A673 (cell line): ENCODE measurements around the gene TBC1D16. TPM values are rescaled to one million over a fixed set of nuclear protein-coding genes. Genes with fewer than 3 reads are reported as not detected.

Experiments used
- BruUV-seq: library from RNA; stranded (reverse); fragments of 400-500 nt; replicated peaks from 2 replicates; lab custom pipeline; 2021; lab: Mats Ljungman, UMichigan
- CTCF ChIA-PET: fragments of 300-600 bp; sonication (Branson Sonifier 250); formaldehyde crosslinking; loops from one replicate; lab custom pipeline; 2022; ENCODE audit warnings: antibody characterized with exemption; lab: Charles Lee
- POLR2A ChIA-PET: fragments of 300-600 bp; sonication (Branson Sonifier 250); formaldehyde crosslinking; loops from one replicate; lab custom pipeline; 2022; ENCODE audit warnings: antibody characterized with exemption; ENCODE audit not compliant: low non-redundant PET; lab: Charles Lee
- DNase-seq: peaks from one replicate; pipeline ENCODE4 v3.0.0-alpha.2; 2015; ENCODE audit warnings: low spot score
- H3K27ac ChIP-seq: fragments of 200-600 bp; sonication (generic); 2 replicates; pipeline ENCODE4 v1.5.1; 2016; ENCODE audit warnings: mixed run types, low read depth, mild to moderate bottlenecking, mixed read lengths, antibody characterized with exemption, low read length; ENCODE audit not compliant: poor library complexity, severe bottlenecking
- H3K27me3 ChIP-seq: fragments of 200-600 bp; sonication (generic); replicated peaks from 2 replicates; pipeline ENCODE4 v1.6.1; 2017; ENCODE audit warnings: mixed run types, low read depth, mild to moderate bottlenecking, mixed read lengths, antibody characterized with exemption, low read length; ENCODE audit not compliant: insufficient read depth, poor library complexity
- H3K36me3 ChIP-seq: fragments of 200-600 bp; sonication (generic); 2 replicates; pipeline ENCODE4 v1.6.1; 2016; ENCODE audit warnings: mixed run types, mild to moderate bottlenecking, mixed read lengths, antibody characterized with exemption, low read length; ENCODE audit not compliant: insufficient read depth, poor library complexity, severe bottlenecking
- H3K4me1 ChIP-seq: fragments of 200-600 bp; sonication (generic); 2 replicates; pipeline ENCODE4 v1.6.1; 2017; ENCODE audit warnings: mixed run types, mild to moderate bottlenecking, mixed read lengths, antibody characterized with exemption, low read length; ENCODE audit not compliant: insufficient read depth, poor library complexity, severe bottlenecking
- H3K4me3 ChIP-seq: fragments of 200-600 bp; sonication (generic); 2 replicates; pipeline ENCODE4 v1.5.1; 2016; ENCODE audit warnings: low read depth, mixed run types, mild to moderate bottlenecking, mixed read lengths, low read length; ENCODE audit not compliant: poor library complexity, severe bottlenecking
- H3K9me3 ChIP-seq: fragments of 200-600 bp; sonication (generic); 2 replicates; pipeline ENCODE4 v1.6.1; 2016; ENCODE audit warnings: mixed run types, low read depth, mild to moderate bottlenecking, mixed read lengths, antibody characterized with exemption, low read length; ENCODE audit not compliant: poor library complexity, severe bottlenecking
- CTCF ChIP-seq: fragments of 300-800, 200-600 bp; sonication (generic); conservative IDR thresholded peaks from 2 replicates; pipeline ENCODE4 v1.5.1; 2017; ENCODE audit warnings: low read depth, mild to moderate bottlenecking, antibody characterized with exemption, low read length, moderate library complexity, mixed read lengths
- EZH2 ChIP-seq: fragments of 200-600 bp; sonication (generic); IDR thresholded peaks from 2 replicates; pipeline ENCODE4 v1.6.1; 2017; ENCODE audit warnings: borderline replicate concordance, low read depth, mild to moderate bottlenecking, mixed read lengths, antibody characterized with exemption, low read length; ENCODE audit not compliant: poor library complexity, severe bottlenecking
- intact Hi-C: fragments of 100-400 bp; cut with micrococcal nuclease; formaldehyde crosslinking; loops from one replicate; pipeline ENCODE4 v1.10.0; 2022; ENCODE audit not compliant: unreplicated experiment
- total RNA-seq: library from RNA; stranded (reverse); gene quantifications from 2 replicates; pipeline ENCODE4 v1.2.3, GENCODE V29; 2021

TBC1D16 gene
- total RNA-seq, 1 experiment from 2014 or later: 49.1 TPM

GRCh38 chr17:80082403-80083135 is 46.9 kb upstream of the TBC1D16 start:
- no peaks in the 10 kb centered on the region for H3K9me3 ChIP-seq
- no peaks in the 10 kb centered on the region for H3K36me3 ChIP-seq
- no peak overlapping the region for H3K27ac ChIP-seq
- TF ChIP-seq EZH2 (no peak), CTCF (peak; percentile 88)
- ChIA-PET POLR2A (no interaction called here), CTCF (interaction anchor here (0.6 to 2.1 kb wide), 5 partner anchors 19 to 293 kb away, joined by 3 to 5 read pairs (median 3); partner anchors contain the start of gene GAA)
- H3K4me3 ChIP-seq: peak overlapping the region; percentile 27
- DNase-seq: peak; percentile 84
- no TSS peak for BruUV-seq
- no peaks in the 10 kb centered on the region for H3K27me3 ChIP-seq
- H3K4me1 ChIP-seq: no peaks in the 10 kb centered on the region
- intact Hi-C loops: loop anchor here (5.0 kb wide), 1 partner anchor 280 kb away; no protein-coding TSS in a partner anchor

- Histone ChIP-seq H3K9me3 (no peaks in the 10 kb centered on the region), H3K27ac (no peak overlapping the region), H3K36me3 (no peaks in the 10 kb centered on the region), H3K27me3 (no peaks in the 10 kb centered on the region), H3K4me3 (no peak overlapping the region), H3K4me1 (no peaks in the 10 kb centered on the region)
- TF ChIP-seq EZH2: no peak
- no peak for TF ChIP-seq CTCF
- intact Hi-C loops: loop anchor here (5.0 kb wide), 1 partner anchor 281 kb away; no protein-coding TSS in a partner anchor
- BruUV-seq: no TSS peak
- POLR2A ChIA-PET: no interaction called here
- CTCF ChIA-PET: no interaction called here
- no peak for DNase-seq
These were observed 45.9 kb upstream of the TBC1D16 start for GRCh38 chr17:80081596-80081995.

GRCh38 chr17:80080081-80080480 is 44.4 kb upstream of the TBC1D16 start:
- H3K36me3 ChIP-seq: no peaks in the 10 kb centered on the region
- DNase-seq: no peak
- ChIA-PET CTCF (no interaction called here), POLR2A (no interaction called here)
- no peak overlapping the region for H3K27ac ChIP-seq
- H3K27me3 ChIP-seq: no peaks in the 10 kb centered on the region
- TF ChIP-seq EZH2 (no peak), CTCF (no peak)
- intact Hi-C loops: loop anchor here (5.0 kb wide), 1 partner anchor 282 kb away; no protein-coding TSS in a partner anchor
- H3K9me3 ChIP-seq: no peaks in the 10 kb centered on the region
- no TSS peak for BruUV-seq
- H3K4me3 ChIP-seq: no peak overlapping the region
- no peaks in the 10 kb centered on the region for H3K4me1 ChIP-seq
